Neuronal stem cell (in vitro differentiated cells): ENCODE results near the gene DCC.
A peak's percentile ranks its signal among the peaks of the same experiment; 100 is the strongest.

Source experiments
- DNase-seq: peaks from one replicate; pipeline ENCODE4 v3.0.0-alpha.2; 2013; ENCODE audit warnings: low spot score
- H2AFZ ChIP-seq: one replicate; pipeline ENCODE4 v1.6.1; 2013; ENCODE audit warnings: mild to moderate bottlenecking, low read length, inconsistent platforms
- H2AK5ac ChIP-seq: 2 replicates; pipeline ENCODE4 v1.6.1; 2013; ENCODE audit warnings: low read depth, mild to moderate bottlenecking, inconsistent platforms, low read length, moderate library complexity, mixed read lengths
- H2BK120ac ChIP-seq: 2 replicates; pipeline ENCODE4 v1.6.1; 2013; ENCODE audit warnings: low read depth, mild to moderate bottlenecking, inconsistent platforms, low read length, moderate library complexity, mixed read lengths
- H2BK12ac ChIP-seq: one replicate; pipeline ENCODE4 v1.6.1; 2013; ENCODE audit warnings: low read length, inconsistent platforms
- H2BK15ac ChIP-seq: 2 replicates; pipeline ENCODE4 v1.6.1; 2013; ENCODE audit warnings: mild to moderate bottlenecking, low read length, inconsistent platforms, mixed read lengths
- H2BK5ac ChIP-seq: one replicate; pipeline ENCODE4 v1.6.1; 2013; ENCODE audit warnings: inconsistent platforms, mild to moderate bottlenecking, low read length, moderate library complexity
- H3K14ac ChIP-seq: one replicate; pipeline ENCODE4 v1.6.1; 2013; ENCODE audit warnings: low read length, inconsistent platforms
- H3K18ac ChIP-seq: 2 replicates; pipeline ENCODE4 v1.6.1; 2013; ENCODE audit warnings: low read length, inconsistent platforms
- H3K23ac ChIP-seq: 2 replicates; pipeline ENCODE4 v1.6.1; 2013; ENCODE audit warnings: low read depth, mild to moderate bottlenecking, mixed read lengths, low read length, inconsistent platforms; ENCODE audit not compliant: poor library complexity
- H3K27ac ChIP-seq: replicated peaks from 3 replicates; pipeline ENCODE4 v1.5.1; 2013; ENCODE audit warnings: low read length, inconsistent platforms
- H3K27me3 ChIP-seq, 3 experiments: 2 replicates each; pipeline ENCODE4 v1.6.1; 2013; ENCODE audit warnings: low read length in 3 of 3, mild to moderate bottlenecking in 2 of 3, inconsistent platforms in 1 of 3, low read depth in 1 of 3, mixed read lengths in 1 of 3, moderate library complexity in 1 of 3; ENCODE audit not compliant: control insufficient read depth in 3 of 3, insufficient read depth in 3 of 3
- H3K36me3 ChIP-seq, 2 donors: replicated peaks in 1 of 2; 2 replicates each; pipeline ENCODE4 v1.6.1; 2013; ENCODE audit warnings: low read length in 2 of 2; ENCODE audit not compliant: control insufficient read depth in 2 of 2, insufficient read depth in 2 of 2
- H3K4ac ChIP-seq: 2 replicates; pipeline ENCODE4 v1.6.1; 2013; ENCODE audit warnings: inconsistent platforms, mild to moderate bottlenecking, low read length, moderate library complexity
- H3K4me1 ChIP-seq, 2 donors: 1 replicate in 1 of 2; 2 replicates in 1 of 2; pipeline ENCODE4 v1.6.1; 2013; ENCODE audit warnings: low read length in 2 of 2, low read depth in 1 of 2; ENCODE audit not compliant: control insufficient read depth in 2 of 2, insufficient read depth in 1 of 2
- H3K4me2 ChIP-seq: one replicate; pipeline ENCODE4 v1.6.1; 2013; ENCODE audit warnings: mild to moderate bottlenecking, low read length, inconsistent platforms; ENCODE audit not compliant: insufficient read depth, poor library complexity, severe bottlenecking
- H3K4me3 ChIP-seq, 2 donors: 2 replicates each; pipeline ENCODE4 v1.5.1; 2013; ENCODE audit warnings: low read length in 2 of 2, mild to moderate bottlenecking in 2 of 2, inconsistent platforms in 1 of 2, moderate library complexity in 1 of 2
- H3K79me1 ChIP-seq: one replicate; pipeline ENCODE4 v1.6.1; 2013; ENCODE audit warnings: low read depth, mild to moderate bottlenecking, inconsistent platforms, low read length, moderate library complexity
- H3K9ac ChIP-seq: one replicate; pipeline ENCODE4 v1.6.1; 2013; ENCODE audit warnings: mild to moderate bottlenecking, low read depth, low read length, inconsistent platforms; ENCODE audit not compliant: poor library complexity
- H3K9me3 ChIP-seq, 2 donors: replicated peaks in 1 of 2; 2 replicates each; pipeline versions ENCODE3 to v1.6.1; 2013; ENCODE audit warnings: low read length in 2 of 2, mild to moderate bottlenecking in 2 of 2, inconsistent platforms in 1 of 2, low read depth in 1 of 2, mixed read lengths in 1 of 2, moderate library complexity in 1 of 2; ENCODE audit not compliant: control insufficient read depth in 2 of 2, insufficient read depth in 1 of 2
- H4K8ac ChIP-seq: one replicate; pipeline ENCODE4 v1.6.1; 2013; ENCODE audit warnings: low read depth, mild to moderate bottlenecking, inconsistent platforms, low read length, moderate library complexity
- H4K91ac ChIP-seq: one replicate; pipeline ENCODE4 v1.6.1; 2013; ENCODE audit warnings: low read length, low read depth, mild to moderate bottlenecking, inconsistent platforms; ENCODE audit not compliant: poor library complexity
- WGBS, 2 donors: extraction: QIAGEN DNeasy Blood & Tissue Kit; methylation state at CpG; one replicate each; pipeline ENCODE4 v1.1.7; 2013; ENCODE audit warnings: missing lambda C conversion rate in 2 of 2, mixed read lengths in 1 of 2; ENCODE audit not compliant: insufficient read length in 2 of 2, insufficient replicate concordance in 1 of 2; ENCODE audit errors: extremely low coverage in 2 of 2; 5-methylcytosine and 5-hydroxymethylcytosine counted together

The DCC gene

GRCh38 chr18:52700816-52701215, 360.8 kb downstream of the DCC start:
- Histone ChIP-seq H2AK5ac (no peak overlapping the region), H3K36me3 (no peaks in the 10 kb centered on the region), H3K9me3 (peaks cover 0 to 4% of the 10 kb centered on the region in 2 donors), H3K27ac (no peak overlapping the region), H2BK5ac (no peak overlapping the region), H3K4me2 (no peak overlapping the region), H3K14ac (no peak overlapping the region), H3K4me3 (no peak overlapping the region), H2AFZ (no peak overlapping the region), H2BK12ac (no peak overlapping the region), H3K23ac (no peak overlapping the region), H2BK15ac (no peak overlapping the region), H3K27me3 (peaks cover 0 to 2% (median 0%) of the 10 kb centered on the region in 3 experiments), H3K4ac (no peak overlapping the region), H4K8ac (no peak overlapping the region), H2BK120ac (no peak overlapping the region), H4K91ac (no peak overlapping the region), H3K79me1 (no peaks in the 10 kb centered on the region), H3K18ac (no peak overlapping the region), H3K9ac (no peak overlapping the region), H3K4me1 (peaks cover 0 to 2% of the 10 kb centered on the region in 2 donors)
- WGBS, 2 donors = no CpG with 5 or more reads among the region's 2 CpGs
- no peak for DNase-seq

- Histone ChIP-seq H4K91ac (no peak overlapping the region), H3K4me2 (no peak overlapping the region), H2BK120ac (no peak overlapping the region), H2AK5ac (no peak overlapping the region), H2BK12ac (no peak overlapping the region), H3K18ac (no peak overlapping the region), H3K14ac (no peak overlapping the region), H4K8ac (no peak overlapping the region), H2BK5ac (no peak overlapping the region), H3K4me1 (peaks cover 0 to 2% of the 10 kb centered on the region in 2 donors), H3K27me3 (peaks cover 0 to 2% (median 0%) of the 10 kb centered on the region in 3 experiments), H3K36me3 (no peaks in the 10 kb centered on the region), H2BK15ac (no peak overlapping the region), H3K4ac (no peak overlapping the region), H3K27ac (no peak overlapping the region), H3K9ac (no peak overlapping the region), H3K23ac (no peak overlapping the region), H3K79me1 (no peaks in the 10 kb centered on the region), H3K9me3 (peaks cover 0 to 4% of the 10 kb centered on the region in 2 donors), H3K4me3 (no peak overlapping the region), H2AFZ (no peak overlapping the region)
- WGBS, 2 donors = no CpG with 5 or more reads among the region's 5 CpGs
- DNase-seq = no peak
Measured at GRCh38 chr18:52701219-52701935, 361.4 kb downstream of the DCC start.

- Histone ChIP-seq H3K4me3 (no peak overlapping the region), H3K4ac (no peak overlapping the region), H3K27me3 (no peaks in the 10 kb centered on the region), H4K8ac (no peak overlapping the region), H3K18ac (no peak overlapping the region), H3K79me1 (no peaks in the 10 kb centered on the region), H3K14ac (no peak overlapping the region), H2AFZ (no peak overlapping the region), H3K27ac (no peak overlapping the region), H4K91ac (no peak overlapping the region), H2BK120ac (no peak overlapping the region), H3K9ac (no peak overlapping the region), H2BK12ac (no peak overlapping the region), H3K23ac (no peak overlapping the region), H2AK5ac (no peak overlapping the region), H3K4me2 (no peak overlapping the region), H3K9me3 (no peaks in the 10 kb centered on the region), H3K4me1 (peaks cover 1 to 3% of the 10 kb centered on the region in 2 donors), H3K36me3 (no peaks in the 10 kb centered on the region), H2BK5ac (no peak overlapping the region), H2BK15ac (no peak overlapping the region)
- no peak for DNase-seq
- whole genome bisulfite sequencing, 2 donors = no CpG with 5 or more reads among the region's 4 CpGs
Measured at GRCh38 chr18:52715421-52715820, 375.4 kb downstream of the DCC start.

- H3K4ac ChIP-seq = no peak overlapping the region
- WGBS, 2 donors = no CpG with 5 or more reads among the region's 7 CpGs
- no peak overlapping the region for H4K91ac ChIP-seq
- peak overlapping the region; percentile 37 for H2AFZ ChIP-seq
- no peak overlapping the region for H3K4me3 ChIP-seq
- peak overlapping the region; percentile 44 for H3K18ac ChIP-seq
- H3K14ac ChIP-seq = no peak overlapping the region
- H3K36me3 ChIP-seq = no peaks in the 10 kb centered on the region
- H3K9ac ChIP-seq = no peak overlapping the region
- H3K27me3 ChIP-seq = no peaks in the 10 kb centered on the region
- no peak overlapping the region for H3K23ac ChIP-seq
- no peak for DNase-seq
- no peak overlapping the region for H2AK5ac ChIP-seq
- no peak overlapping the region for H4K8ac ChIP-seq
- no peak overlapping the region for H2BK120ac ChIP-seq
- H2BK5ac ChIP-seq = no peak overlapping the region
- H3K27ac ChIP-seq = no peak overlapping the region
- no peak overlapping the region for H2BK15ac ChIP-seq
- H3K4me2 ChIP-seq = no peak overlapping the region
- no peaks in the 10 kb centered on the region for H3K79me1 ChIP-seq
- H3K4me1 ChIP-seq = peaks cover 1 to 3% of the 10 kb centered on the region in 2 donors
- no peaks in the 10 kb centered on the region for H3K9me3 ChIP-seq
- H2BK12ac ChIP-seq = no peak overlapping the region
Measured at GRCh38 chr18:52715991-52716390, 376.0 kb downstream of the DCC start.
